GM10248 (cell line): Measurements from ENCODE around the gene SCFD2.

Experiments
- CTCF ChIA-PET: fragments of 300-600 bp; sonication (Branson Sonifier 250); formaldehyde crosslinking; extraction: SDS; loops from one replicate; lab custom pipeline; 2021; ENCODE audit warnings: antibody characterized with exemption; lab: Yijun Ruan, JAX
- POLR2A ChIA-PET: fragments of 350-650 bp; sonication (Branson Sonifier 250); formaldehyde crosslinking; extraction: SDS; loops from one replicate; lab custom pipeline; 2020; ENCODE audit warnings: antibody characterized with exemption; lab: Yijun Ruan, JAX
- DNase-seq: peaks from one replicate; pipeline ENCODE4 v3.0.0; 2012; ENCODE audit errors: extremely low spot score
- CTCF ChIP-seq: IDR thresholded peaks from 2 replicates; pipeline ENCODE4 v1.5.1; 2012; ENCODE audit warnings: mild to moderate bottlenecking, low read depth; ENCODE audit errors: extremely low read depth, missing control alignments, control extremely low read depth

SCFD2 gene

GRCh38 chr4:52990706-52991105 is 375.2 kb downstream of the SCFD2 start:
- ChIA-PET POLR2A (interaction anchor here (0.5 kb wide), 1 partner anchor 1304 kb away, joined by 4 read pairs; no protein-coding TSS in a partner anchor), CTCF (interaction anchor here (1.0 to 1.1 kb wide), 2 partner anchors 445 to 1243 kb away, joined by 4 read pairs; no protein-coding TSS in a partner anchor)
- TF ChIP-seq CTCF, result no peak
- DNase-seq, result no peak

GRCh38 chr4:52989865-52990264 is 376.0 kb downstream of the SCFD2 start:
- CTCF ChIA-PET, result interaction anchor here (1.0 kb wide), 1 partner anchor 445 kb away, joined by 4 read pairs; no protein-coding TSS in a partner anchor
- POLR2A ChIA-PET, result no interaction called here
- DNase-seq, result no peak
- TF ChIP-seq CTCF, result no peak

- ChIA-PET CTCF (interaction anchor here (0.9 kb wide), 1 partner anchor 442 kb away, joined by 4 read pairs; no protein-coding TSS in a partner anchor), POLR2A (no interaction called here)
- no peak for DNase-seq
- TF ChIP-seq CTCF, result no peak
Observed at GRCh38 chr4:52987392-52988056, 378.3 kb downstream of the SCFD2 start.

GRCh38 chr4:52984462-52984881 is 381.4 kb downstream of the SCFD2 start:
- no peak for TF ChIP-seq CTCF
- CTCF ChIA-PET, result interaction anchor here (0.6 to 3.9 kb wide), 15 partner anchors 10 to 1022 kb away, joined by 3 to 76 read pairs (median 3); partner anchors contain the start of gene USP46
- POLR2A ChIA-PET, result no interaction called here
- no peak for DNase-seq

GRCh38 chr4:52983563-52984303 is 382.1 kb downstream of the SCFD2 start:
- POLR2A ChIA-PET, result no interaction called here
- peak; percentile 48 for TF ChIP-seq CTCF
- DNase-seq, result peak; percentile 38
- CTCF ChIA-PET, result interaction anchor here (0.6 to 3.9 kb wide), 24 partner anchors 11 to 1250 kb away, joined by 3 to 76 read pairs (median 4); partner anchors contain the start of gene USP46

GRCh38 chr4:52982946-52983340 is 382.9 kb downstream of the SCFD2 start:
- ChIA-PET POLR2A (no interaction called here), CTCF (interaction anchor here (0.6 to 3.9 kb wide), 23 partner anchors 10 to 1251 kb away, joined by 3 to 76 read pairs (median 4); no protein-coding TSS in a partner anchor)
- no peak for TF ChIP-seq CTCF
- DNase-seq, result no peak
